ACC112 (cell line): ENCODE data around the gene EMSY.
A peak's percentile ranks its signal among the peaks of the same experiment; 100 is the strongest.
"Not testable (repeated sequence)": the region's sequence is repeated elsewhere in the genome, so short reads cannot be mapped to it uniquely, and the experiment has no call there.

Source experiments
- H2AFZ ChIP-seq: fragments of 200-600 bp; sonication (generic); one replicate; pipeline ENCODE4 v1.6.0; 2017; ENCODE audit warnings: antibody characterized with exemption, low read length; ENCODE audit not compliant: unreplicated experiment
- H3K27ac ChIP-seq: fragments of 200-600 bp; sonication (generic); 2 replicates; pipeline ENCODE4 v1.5.1; 2014; ENCODE audit warnings: low read depth, mild to moderate bottlenecking, antibody characterized with exemption, low read length, moderate library complexity
- H3K27me3 ChIP-seq: fragments of 200-600 bp; sonication (generic); 2 replicates; pipeline ENCODE4 v1.6.1; 2014; ENCODE audit warnings: mild to moderate bottlenecking, antibody characterized with exemption, low read length, moderate library complexity, mixed read lengths; ENCODE audit not compliant: insufficient read depth
- H3K36me3 ChIP-seq: fragments of 200-600 bp; sonication (generic); 2 replicates; pipeline ENCODE4 v1.6.1; 2016; ENCODE audit warnings: mild to moderate bottlenecking, antibody characterized with exemption, low read length, moderate library complexity, mixed read lengths; ENCODE audit not compliant: insufficient read depth
- H3K4me1 ChIP-seq: fragments of 200-600 bp; sonication (generic); one replicate; pipeline ENCODE4 v1.6.1; 2016; ENCODE audit warnings: low read length, mixed read lengths; ENCODE audit not compliant: insufficient read depth, unreplicated experiment, control insufficient read depth
- H3K4me3 ChIP-seq: fragments of 200-600 bp; sonication (generic); 2 replicates; pipeline ENCODE4 v1.5.1; 2014; ENCODE audit warnings: mild to moderate bottlenecking, low read depth, low read length
- H3K79me2 ChIP-seq: fragments of 200-600 bp; sonication (generic); one replicate; pipeline ENCODE4 v1.6.0; 2016; ENCODE audit warnings: low read length; ENCODE audit not compliant: control insufficient read depth, unreplicated experiment, insufficient read depth

EMSY gene

DNA sequence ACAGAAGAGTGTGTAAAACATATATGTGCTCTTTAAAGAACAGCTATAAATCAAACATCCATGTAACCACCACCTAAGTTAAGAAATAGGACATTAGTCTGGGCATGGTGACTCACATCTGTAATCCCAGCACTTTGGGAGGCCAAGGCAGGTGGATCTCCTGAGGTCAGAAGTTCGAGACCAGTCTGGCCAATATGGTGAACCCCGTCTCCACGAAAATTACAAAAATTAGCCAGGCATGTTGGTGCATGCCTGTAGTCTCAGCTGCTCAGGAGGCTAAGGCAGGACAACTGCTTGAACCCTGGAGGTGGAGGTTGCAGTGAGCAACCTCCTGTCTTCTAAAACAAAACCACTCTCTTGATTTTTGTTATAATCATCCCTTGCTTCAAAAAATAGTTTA, 122.4 kb downstream of the EMSY start:
- Histone ChIP-seq H3K79me2 (no peaks in the 10 kb centered on the region), H3K36me3 (no peaks in the 10 kb centered on the region), H3K4me3 (no peak overlapping the region), H2AFZ (no peak overlapping the region), H3K27ac (no peak overlapping the region), H3K27me3 (no peaks in the 10 kb centered on the region), H3K4me1 (no peaks in the 10 kb centered on the region)

- no peaks in the 10 kb centered on the region for H3K36me3 ChIP-seq
- no peak overlapping the region for H3K27ac ChIP-seq
- no peaks in the 10 kb centered on the region for H3K27me3 ChIP-seq
- H3K4me3 ChIP-seq = no peak overlapping the region
- no peaks in the 10 kb centered on the region for H3K79me2 ChIP-seq
- no peak overlapping the region for H2AFZ ChIP-seq
- H3K4me1 ChIP-seq = no peaks in the 10 kb centered on the region
Measured at GRCh38 chr11:76568139-76568538, 123.3 kb downstream of the EMSY start.

GRCh38 chr11:76568621-76569020, 123.8 kb downstream of the EMSY start:
- H3K4me1 ChIP-seq = no peaks in the 10 kb centered on the region
- H2AFZ ChIP-seq = no peak overlapping the region
- H3K27me3 ChIP-seq = no peaks in the 10 kb centered on the region
- H3K27ac ChIP-seq = no peak overlapping the region
- H3K4me3 ChIP-seq = no peak overlapping the region
- no peaks in the 10 kb centered on the region for H3K36me3 ChIP-seq
- no peaks in the 10 kb centered on the region for H3K79me2 ChIP-seq

DNA sequence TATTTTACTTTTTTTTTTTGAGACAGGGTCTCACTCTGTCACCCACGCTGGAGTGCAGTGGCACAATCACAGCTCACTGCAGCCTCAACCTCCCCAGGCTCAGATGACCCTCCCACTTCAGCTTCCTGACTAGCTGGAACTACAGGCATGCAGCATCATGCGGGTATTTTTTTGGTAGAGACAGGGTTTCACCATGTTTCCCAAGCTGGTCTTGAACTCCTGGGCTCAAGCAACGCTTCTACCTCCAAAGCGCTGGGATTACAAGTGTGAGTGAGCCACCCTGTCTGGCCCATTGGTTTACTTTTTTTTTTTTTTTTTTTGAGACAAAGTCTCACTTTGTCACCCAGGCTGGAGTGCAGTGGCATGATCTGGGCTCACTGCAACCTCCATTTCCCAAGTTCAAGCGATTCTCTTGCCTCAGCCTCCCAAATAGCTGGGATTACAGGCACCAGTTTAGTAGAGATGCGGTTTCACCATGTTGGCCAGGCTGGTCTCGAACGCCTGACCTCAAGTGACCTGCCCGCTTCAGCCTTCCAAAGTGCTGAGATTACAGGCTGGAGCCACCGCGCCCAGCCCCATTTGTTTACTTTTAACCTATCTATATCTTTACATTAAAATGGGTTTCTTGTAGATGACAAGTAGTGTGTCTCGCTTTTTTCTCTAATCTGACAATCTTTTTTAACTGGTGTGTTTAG, 127.5 kb downstream of the EMSY start:
- H3K79me2 ChIP-seq, H2AFZ ChIP-seq, H3K27ac ChIP-seq, H3K36me3 ChIP-seq, H3K27me3 ChIP-seq, H3K4me3 ChIP-seq: not testable (repeated sequence)
- peaks cover 17% of the 10 kb centered on the region for H3K4me1 ChIP-seq

GRCh38 chr11:76574406-76574805, 129.6 kb downstream of the EMSY start:
- H3K4me3 ChIP-seq = no peak overlapping the region
- H3K4me1 ChIP-seq = peaks cover 38% of the 10 kb centered on the region
- no peak overlapping the region for H2AFZ ChIP-seq
- no peak overlapping the region for H3K27ac ChIP-seq
- no peaks in the 10 kb centered on the region for H3K36me3 ChIP-seq
- no peaks in the 10 kb centered on the region for H3K79me2 ChIP-seq
- no peaks in the 10 kb centered on the region for H3K27me3 ChIP-seq

- peaks cover 42% of the 10 kb centered on the region for H3K4me1 ChIP-seq
- no peaks in the 10 kb centered on the region for H3K79me2 ChIP-seq
- no peak overlapping the region for H2AFZ ChIP-seq
- H3K27me3 ChIP-seq = no peaks in the 10 kb centered on the region
- H3K4me3 ChIP-seq = no peak overlapping the region
- no peak overlapping the region for H3K27ac ChIP-seq
- H3K36me3 ChIP-seq = no peaks in the 10 kb centered on the region
Measured at GRCh38 chr11:76574879-76575278, 130.1 kb downstream of the EMSY start.

- Histone ChIP-seq H3K4me3 (no peak overlapping the region), H3K27me3 (no peaks in the 10 kb centered on the region), H3K27ac (peak overlapping the region; percentile 71), H3K36me3 (no peaks in the 10 kb centered on the region), H3K4me1 (peaks cover 44% of the 10 kb centered on the region), H2AFZ (no peak overlapping the region), H3K79me2 (no peaks in the 10 kb centered on the region)
Measured at GRCh38 chr11:76577226-76577920, 132.6 kb downstream of the EMSY start.

GRCh38 chr11:76577921-76578653, 133.3 kb downstream of the EMSY start:
- Histone ChIP-seq H3K27ac (peak overlapping the region; percentile 71), H2AFZ (peak overlapping the region; percentile 68), H3K27me3 (no peaks in the 10 kb centered on the region), H3K79me2 (no peaks in the 10 kb centered on the region), H3K36me3 (no peaks in the 10 kb centered on the region), H3K4me3 (no peak overlapping the region), H3K4me1 (peaks cover 44% of the 10 kb centered on the region)

DNA sequence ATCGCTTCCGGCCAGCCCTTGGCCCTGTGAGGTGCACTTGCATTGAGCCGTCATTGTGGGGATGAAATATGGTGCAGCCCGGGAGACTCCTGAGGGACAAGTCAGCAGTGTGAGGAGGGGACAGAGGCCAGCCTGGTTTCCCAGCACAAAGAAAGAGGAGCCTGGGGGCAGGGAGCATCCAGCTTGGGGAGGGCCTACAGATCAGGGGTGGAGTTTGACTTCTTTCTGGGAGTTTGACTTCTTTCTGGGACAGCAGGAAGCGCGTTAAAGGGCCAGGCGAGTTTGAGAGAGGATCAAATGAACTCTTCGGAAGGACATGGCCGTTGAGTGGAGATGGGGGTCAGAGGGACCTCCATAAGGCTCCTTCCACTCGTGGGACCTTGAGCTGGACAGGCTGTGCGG, 133.8 kb downstream of the EMSY start:
- no peak overlapping the region for H3K4me3 ChIP-seq
- H3K27me3 ChIP-seq = no peaks in the 10 kb centered on the region
- peak overlapping the region; percentile 71 for H3K27ac ChIP-seq
- no peaks in the 10 kb centered on the region for H3K36me3 ChIP-seq
- H2AFZ ChIP-seq = peak overlapping the region; percentile 68
- H3K79me2 ChIP-seq = no peaks in the 10 kb centered on the region
- peaks cover 44% of the 10 kb centered on the region for H3K4me1 ChIP-seq

GRCh38 chr11:76579056-76579751, 134.4 kb downstream of the EMSY start:
- H3K27ac ChIP-seq = peak overlapping the region; percentile 71

More at GRCh38 chr11:76579056-76579751, 134.4 kb downstream of the EMSY start:
- peak overlapping the region; percentile 14; the same call in 1 of the 2 replicates for H3K4me3 ChIP-seq
- no peaks in the 10 kb centered on the region for H3K27me3 ChIP-seq
- peak overlapping the region; percentile 68 for H2AFZ ChIP-seq
- peaks cover 39% of the 10 kb centered on the region for H3K4me1 ChIP-seq
- H3K36me3 ChIP-seq = no peaks in the 10 kb centered on the region
- no peaks in the 10 kb centered on the region for H3K79me2 ChIP-seq
